Karpas-422 (cell line): ENCODE results near the gene CCSER1. TPM values are rescaled to one million over a fixed set of nuclear protein-coding genes. Genes with fewer than 3 reads are reported as not detected.
"Not testable (repeated sequence)": the region's sequence is repeated elsewhere in the genome, so short reads cannot be mapped to it uniquely, and the experiment has no call there.

Experiments
- DNase-seq: peaks from one replicate; pipeline ENCODE4 v3.0.0-alpha.2; 2015
- H2AFZ ChIP-seq: fragments of 200-600 bp; sonication (generic); 2 replicates; pipeline ENCODE4 v1.6.1; 2014; ENCODE audit warnings: antibody characterized with exemption, low read length, mixed read lengths
- H3K27ac ChIP-seq: fragments of 200-600 bp; sonication (generic); 2 replicates; pipeline ENCODE4 v1.5.1; 2014; ENCODE audit warnings: mild to moderate bottlenecking, low read length, moderate library complexity
- H3K27me3 ChIP-seq: fragments of 200-600 bp; sonication (generic); 2 replicates; pipeline ENCODE4 v1.6.1; 2014; ENCODE audit warnings: low read length, mixed read lengths
- H3K36me3 ChIP-seq: fragments of 200-600 bp; sonication (generic); 2 replicates; pipeline ENCODE4 v1.6.1; 2014; ENCODE audit warnings: low read length, mixed read lengths; ENCODE audit not compliant: insufficient read depth
- H3K4me1 ChIP-seq: fragments of 200-600 bp; sonication (generic); 2 replicates; pipeline ENCODE4 v1.6.1; 2014; ENCODE audit warnings: mild to moderate bottlenecking, low read length, mixed read lengths
- H3K4me2 ChIP-seq: fragments of 200-600 bp; sonication (generic); 2 replicates; pipeline ENCODE4 v1.6.1; 2014; ENCODE audit warnings: low read length, low read depth, mild to moderate bottlenecking; ENCODE audit not compliant: poor library complexity, severe bottlenecking
- H3K4me3 ChIP-seq: fragments of 200-600 bp; sonication (generic); 2 replicates; pipeline ENCODE4 v1.5.1; 2014; ENCODE audit warnings: mild to moderate bottlenecking, antibody characterized with exemption, low read length, mixed read lengths
- H3K79me2 ChIP-seq: fragments of 200-600 bp; sonication (generic); 2 replicates; pipeline ENCODE4 v1.6.1; 2014; ENCODE audit warnings: mild to moderate bottlenecking, low read length, mixed read lengths
- H3K9ac ChIP-seq: fragments of 200-600 bp; sonication (generic); 2 replicates; pipeline ENCODE4 v1.6.0; 2014; ENCODE audit warnings: low read length
- H3K9me2 ChIP-seq: fragments of 200-600 bp; sonication (generic), shearing (Covaris generic); replicated peaks from 2 replicates; pipeline ENCODE4 v1.6.0; 2014; ENCODE audit warnings: mild to moderate bottlenecking, low read length, moderate library complexity; ENCODE audit not compliant: insufficient read depth
- H3K9me3 ChIP-seq: fragments of 300-700, 200-600 bp; sonication (generic); 2 replicates; pipeline ENCODE4 v1.6.1; 2014; ENCODE audit warnings: low read length, mixed read lengths
- H4K20me1 ChIP-seq: fragments of 200-600 bp; sonication (generic); 2 replicates; pipeline ENCODE4 v1.6.1; 2014; ENCODE audit warnings: mild to moderate bottlenecking, antibody characterized with exemption, low read length, low read depth; ENCODE audit not compliant: insufficient read depth
- total RNA-seq: library from RNA; depleted of rRNA; stranded (reverse); fragments of >200 nt; shearing (Covaris generic); gene quantifications from 2 replicates; pipeline ENCODE4 v1.2.3, GENCODE V29; 2014; ENCODE audit warnings: low replicate concordance

The CCSER1 gene
- total RNA-seq, 1 experiment from 2014 or later: 3.6 TPM

DNA sequence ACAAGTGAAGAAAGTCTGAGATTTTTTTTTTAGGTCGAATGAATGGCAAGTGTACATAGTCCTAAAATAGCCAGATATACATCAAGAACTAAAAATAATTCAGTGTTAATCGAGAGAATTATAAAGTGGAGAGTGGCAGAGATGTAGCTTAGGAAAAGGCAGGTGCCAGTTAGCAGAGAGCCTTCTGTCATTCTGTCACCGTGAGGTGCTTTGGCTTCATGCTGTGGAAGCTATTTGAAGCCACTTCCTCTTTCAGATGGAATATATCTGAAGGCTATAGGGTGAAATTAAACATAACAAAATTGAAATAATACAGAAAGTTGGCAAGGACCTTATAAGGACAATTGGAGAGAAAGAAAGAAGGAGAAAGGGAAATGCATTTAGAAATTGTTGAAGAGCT, 756.3 kb downstream of the CCSER1 start:
- no peaks in the 10 kb centered on the region for H3K27me3 ChIP-seq
- no peak overlapping the region for H3K4me2 ChIP-seq
- H3K9me3 ChIP-seq: peaks cover 23% of the 10 kb centered on the region
- no peaks in the 10 kb centered on the region for H4K20me1 ChIP-seq
- H3K9ac ChIP-seq: no peak overlapping the region
- H3K4me1 ChIP-seq: no peaks in the 10 kb centered on the region
- no peak overlapping the region for H3K27ac ChIP-seq
- DNase-seq: no peak
- H2AFZ ChIP-seq: no peak overlapping the region
- H3K4me3 ChIP-seq: no peak overlapping the region
- no peaks in the 10 kb centered on the region for H3K9me2 ChIP-seq
- H3K79me2 ChIP-seq: no peaks in the 10 kb centered on the region
- no peaks in the 10 kb centered on the region for H3K36me3 ChIP-seq

DNA sequence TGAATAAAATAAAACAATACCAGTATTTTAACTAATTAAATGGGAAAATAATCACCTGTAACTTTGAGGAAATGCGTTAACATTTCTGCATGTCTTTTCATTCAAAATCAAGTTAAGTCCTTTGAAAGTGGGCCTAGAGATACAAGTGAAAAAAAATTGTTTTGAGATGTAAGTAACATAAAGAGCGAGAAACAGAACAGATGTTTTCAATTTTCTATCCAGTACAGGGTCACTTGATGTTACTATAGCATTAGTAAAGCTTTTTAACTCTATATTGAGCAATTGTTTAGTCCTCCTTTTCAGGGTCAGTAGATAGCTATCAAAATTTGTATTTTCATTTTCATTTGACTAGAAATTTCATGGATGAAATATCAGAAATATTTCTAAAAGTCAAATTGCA, 761.4 kb downstream of the CCSER1 start:
- Histone ChIP-seq H3K4me2 (no peak overlapping the region), H3K79me2 (no peaks in the 10 kb centered on the region), H3K4me1 (no peaks in the 10 kb centered on the region), H3K9ac (no peak overlapping the region), H3K27me3 (no peaks in the 10 kb centered on the region), H3K27ac (no peak overlapping the region), H3K36me3 (no peaks in the 10 kb centered on the region), H4K20me1 (no peaks in the 10 kb centered on the region), H3K9me3 (peaks cover 16% of the 10 kb centered on the region), H3K9me2 (no peaks in the 10 kb centered on the region), H2AFZ (no peak overlapping the region), H3K4me3 (no peak overlapping the region)
- DNase-seq: no peak

DNA sequence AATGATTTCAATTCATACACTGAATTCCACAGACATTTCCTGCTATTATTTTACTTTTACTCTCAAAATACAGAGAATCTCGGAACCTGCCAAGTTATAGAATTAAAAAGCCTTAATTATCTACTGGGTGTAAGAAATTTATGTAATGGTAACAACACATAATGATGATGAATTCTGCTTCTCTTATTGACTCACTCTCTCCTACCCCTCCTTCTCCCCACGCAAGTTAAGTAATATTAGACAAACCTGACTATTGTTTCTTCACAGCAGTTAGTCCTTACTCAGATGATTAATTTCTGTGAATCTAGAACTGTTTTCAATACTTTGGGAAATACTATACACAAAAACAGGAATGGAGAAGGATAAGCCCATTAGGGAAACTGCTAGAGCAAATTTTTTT, 762.0 kb downstream of the CCSER1 start:
- Histone ChIP-seq H3K4me3 (no peak overlapping the region), H3K4me1 (no peaks in the 10 kb centered on the region), H3K9me2 (no peaks in the 10 kb centered on the region), H3K27me3 (no peaks in the 10 kb centered on the region), H3K4me2 (no peak overlapping the region), H3K79me2 (no peaks in the 10 kb centered on the region), H2AFZ (no peak overlapping the region), H3K36me3 (no peaks in the 10 kb centered on the region), H3K9me3 (peaks cover 16% of the 10 kb centered on the region), H3K27ac (no peak overlapping the region), H3K9ac (no peak overlapping the region), H4K20me1 (no peaks in the 10 kb centered on the region)
- DNase-seq: no peak

DNA sequence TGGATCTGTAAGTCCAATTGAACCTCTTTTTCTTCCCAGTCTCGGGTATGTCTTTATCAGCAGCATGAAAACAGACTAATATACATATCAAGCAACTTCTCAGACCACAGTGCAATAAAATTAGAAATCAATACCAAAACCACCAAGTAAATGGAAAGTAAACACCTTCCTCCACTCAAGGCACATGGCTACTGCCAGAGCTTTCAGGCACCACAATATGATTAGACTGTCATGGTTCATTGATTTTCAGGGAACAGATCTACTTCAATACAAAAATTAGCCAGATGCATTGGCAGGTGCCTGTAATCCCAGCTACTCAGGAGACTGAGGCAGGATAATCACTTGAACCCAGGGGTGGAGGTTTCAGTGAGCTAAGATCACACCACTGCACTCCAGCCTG, 776.2 kb downstream of the CCSER1 start:
- H3K4me3 ChIP-seq, H3K9me2 ChIP-seq, H3K9ac ChIP-seq, H3K27me3 ChIP-seq, H3K4me2 ChIP-seq, H2AFZ ChIP-seq, H4K20me1 ChIP-seq, H3K79me2 ChIP-seq, H3K27ac ChIP-seq, DNase-seq, H3K4me1 ChIP-seq, H3K36me3 ChIP-seq: not testable (repeated sequence)
- peaks cover 31% of the 10 kb centered on the region for H3K9me3 ChIP-seq

DNA sequence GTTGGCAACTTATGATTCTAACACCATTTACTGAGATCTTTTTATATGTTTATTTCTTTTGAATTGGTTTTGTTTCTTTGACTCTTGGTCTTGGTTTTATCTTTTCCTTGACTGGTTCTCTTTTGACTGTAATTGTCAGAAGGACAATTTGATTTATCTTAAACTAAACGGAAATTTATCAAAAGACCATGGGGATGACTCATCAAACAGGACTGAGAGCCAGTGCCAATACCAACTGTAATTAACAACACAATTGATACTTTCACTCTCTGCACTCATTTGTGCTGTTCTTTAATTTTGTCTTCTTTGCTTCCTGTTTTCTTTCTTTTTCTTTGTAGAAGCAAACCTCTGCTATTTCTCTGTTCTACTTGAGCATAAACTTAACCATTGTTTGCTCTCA, 776.8 kb downstream of the CCSER1 start:
- no peak overlapping the region for H3K27ac ChIP-seq
- H3K27me3 ChIP-seq: no peaks in the 10 kb centered on the region
- H3K9ac ChIP-seq: no peak overlapping the region
- no peak overlapping the region for H3K4me2 ChIP-seq
- H4K20me1 ChIP-seq: no peaks in the 10 kb centered on the region
- no peak for DNase-seq
- H3K9me2 ChIP-seq: no peaks in the 10 kb centered on the region
- peaks cover 31% of the 10 kb centered on the region for H3K9me3 ChIP-seq
- H2AFZ ChIP-seq: no peak overlapping the region
- H3K36me3 ChIP-seq: no peaks in the 10 kb centered on the region
- no peak overlapping the region for H3K4me3 ChIP-seq
- H3K4me1 ChIP-seq: no peaks in the 10 kb centered on the region
- H3K79me2 ChIP-seq: no peaks in the 10 kb centered on the region

DNA sequence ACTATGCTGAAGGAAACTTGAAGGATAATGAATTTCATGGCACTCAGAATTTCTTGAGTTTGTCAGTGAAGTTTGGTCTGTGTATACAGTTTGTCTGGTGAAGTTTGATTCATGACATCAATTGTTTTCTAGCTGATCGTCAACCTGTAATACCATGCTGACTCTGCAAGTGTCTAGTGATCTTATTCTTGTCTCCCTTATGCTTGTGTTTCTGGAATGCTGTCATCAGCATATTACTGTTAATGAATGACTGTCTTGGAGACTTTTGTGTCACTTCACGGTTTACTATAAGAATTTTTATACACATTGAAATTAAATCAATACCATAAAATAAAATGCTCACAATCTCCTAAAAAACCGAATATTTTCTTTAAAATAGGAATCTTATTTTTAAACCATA, 779.0 kb downstream of the CCSER1 start:
- Histone ChIP-seq H3K79me2 (no peaks in the 10 kb centered on the region), H2AFZ (no peak overlapping the region), H3K36me3 (no peaks in the 10 kb centered on the region), H3K4me3 (no peak overlapping the region), H4K20me1 (no peaks in the 10 kb centered on the region), H3K9ac (no peak overlapping the region), H3K27me3 (no peaks in the 10 kb centered on the region), H3K9me3 (peaks cover 32% of the 10 kb centered on the region), H3K4me2 (no peak overlapping the region), H3K27ac (no peak overlapping the region), H3K9me2 (no peaks in the 10 kb centered on the region), H3K4me1 (no peaks in the 10 kb centered on the region)
- no peak for DNase-seq

DNA sequence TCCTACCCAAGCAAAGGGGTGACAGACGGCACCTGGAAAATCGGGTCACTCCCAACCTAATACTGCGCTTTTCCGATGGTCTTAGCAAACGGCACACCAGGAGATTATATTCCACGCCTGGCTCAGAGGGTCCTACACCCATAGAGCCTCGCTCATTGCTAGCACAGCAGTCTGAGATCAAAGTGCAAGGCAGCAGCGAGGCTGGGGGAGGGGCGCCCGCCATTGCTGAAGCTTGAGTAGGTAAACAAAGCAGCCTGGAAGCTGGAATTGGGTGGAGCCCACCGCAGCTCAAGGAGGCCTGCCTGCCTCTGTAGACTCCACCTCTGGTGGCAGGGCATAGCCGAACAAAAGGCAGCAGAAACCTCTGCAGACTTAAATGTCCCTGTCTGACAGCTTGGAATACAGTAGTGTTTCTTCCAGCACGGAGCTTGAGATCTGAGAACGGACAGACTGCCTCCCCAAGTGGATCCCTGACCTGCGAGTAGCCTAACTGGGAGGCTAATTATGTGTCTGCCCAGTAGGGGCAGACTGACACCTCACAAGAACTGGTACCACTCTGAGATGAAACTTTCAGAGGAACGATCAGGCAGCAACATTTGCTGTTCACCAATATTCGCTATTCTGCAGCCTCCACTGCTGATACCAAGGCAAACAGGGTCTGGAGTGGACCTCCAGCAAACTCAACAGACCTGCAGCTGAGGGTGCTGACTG, 784.7 kb downstream of the CCSER1 start:
- not testable (repeated sequence) for H4K20me1 ChIP-seq, H3K9ac ChIP-seq, H3K79me2 ChIP-seq, H3K36me3 ChIP-seq, H2AFZ ChIP-seq, H3K4me2 ChIP-seq, H3K4me3 ChIP-seq, H3K9me3 ChIP-seq, H3K9me2 ChIP-seq, DNase-seq, H3K27me3 ChIP-seq, H3K27ac ChIP-seq, H3K4me1 ChIP-seq

DNA sequence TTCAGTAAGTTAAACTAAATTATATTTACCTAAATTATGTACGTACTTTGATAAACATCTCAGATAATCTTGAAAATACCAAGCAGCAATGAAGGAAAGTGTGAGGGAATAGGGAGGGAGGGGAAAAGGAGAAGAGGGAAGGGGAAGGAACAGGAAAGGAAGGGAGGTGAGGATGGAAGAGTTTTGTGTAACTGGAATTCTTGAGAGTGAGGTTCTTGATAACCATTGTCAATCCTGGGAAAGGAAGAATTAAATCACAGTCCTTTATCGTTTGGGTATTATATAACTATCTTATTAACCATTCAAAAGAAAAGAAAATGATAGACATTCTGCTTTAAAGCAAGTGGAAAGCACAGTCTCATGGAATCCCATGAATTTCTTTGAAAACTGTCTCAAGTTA, 795.0 kb downstream of the CCSER1 start:
- Histone ChIP-seq H3K79me2 (no peaks in the 10 kb centered on the region), H3K4me3 (no peak overlapping the region)
- DNase-seq: no peak

More for the DNA sequence above, 795.0 kb downstream of the CCSER1 start:
- H3K9me2 ChIP-seq: no peaks in the 10 kb centered on the region
- H4K20me1 ChIP-seq: no peaks in the 10 kb centered on the region
- no peaks in the 10 kb centered on the region for H3K36me3 ChIP-seq
- H3K9ac ChIP-seq: no peak overlapping the region
- H3K4me2 ChIP-seq: no peak overlapping the region
- H3K27me3 ChIP-seq: no peaks in the 10 kb centered on the region
- H2AFZ ChIP-seq: no peak overlapping the region
- H3K27ac ChIP-seq: no peak overlapping the region
- H3K4me1 ChIP-seq: no peaks in the 10 kb centered on the region
- peaks cover 10% of the 10 kb centered on the region; the same call in 1 of the 2 replicates for H3K9me3 ChIP-seq
